HG03457 (cell line): ENCODE results near the gene MERTK.

Experiments
- ATAC-seq: cut with Tn5 transposase; IDR thresholded peaks from one replicate; pipeline ENCODE4 v1.9.1; 2021; ENCODE audit warnings: moderate number of reproducible peaks; ENCODE audit not compliant: unreplicated experiment

Gene MERTK

GRCh38 chr2:112005406-112006075 lies 107.1 kb downstream of the MERTK start:
- ATAC-seq: no peak

GRCh38 chr2:112006076-112006410 lies 107.6 kb downstream of the MERTK start:
- no peak for ATAC-seq

GRCh38 chr2:112007493-112007892 lies 109.1 kb downstream of the MERTK start:
- ATAC-seq: no peak

GRCh38 chr2:112008910-112009485 lies 110.6 kb downstream of the MERTK start:
- ATAC-seq: no peak

- no peak for ATAC-seq
Measured at GRCh38 chr2:112010751-112011150, 112.3 kb downstream of the MERTK start.

GRCh38 chr2:112012556-112012955 lies 114.1 kb downstream of the MERTK start:
- no peak for ATAC-seq

GRCh38 chr2:112018846-112019245 lies 120.4 kb downstream of the MERTK start:
- no peak for ATAC-seq

GRCh38 chr2:112019569-112019982 lies 121.2 kb downstream of the MERTK start:
- no peak for ATAC-seq

GRCh38 chr2:112020561-112020960 lies 122.2 kb downstream of the MERTK start:
- ATAC-seq: no peak

GRCh38 chr2:112021290-112021689 lies 122.9 kb downstream of the MERTK start:
- no peak for ATAC-seq

- ATAC-seq: no peak
Measured at GRCh38 chr2:112021781-112022231, 123.4 kb downstream of the MERTK start.

- ATAC-seq: no peak
Measured at GRCh38 chr2:112023707-112024106, 125.3 kb downstream of the MERTK start.

GRCh38 chr2:112024231-112024630 lies 125.8 kb downstream of the MERTK start:
- no peak for ATAC-seq

- no peak for ATAC-seq
Measured at GRCh38 chr2:112024896-112025491, 126.6 kb downstream of the MERTK start.

- ATAC-seq: no peak
Measured at GRCh38 chr2:112026509-112026908, 128.1 kb downstream of the MERTK start.

GRCh38 chr2:112027767-112028166 lies 129.4 kb downstream of the MERTK start:
- ATAC-seq: no peak

- ATAC-seq: no peak
Measured at GRCh38 chr2:112029164-112029563, 130.8 kb downstream of the MERTK start.

GRCh38 chr2:112031473-112032223 lies 133.2 kb downstream of the MERTK start:
- ATAC-seq: no peak

GRCh38 chr2:112032224-112032586 lies 133.8 kb downstream of the MERTK start:
- ATAC-seq: no peak

- no peak for ATAC-seq
Measured at GRCh38 chr2:112032689-112033465, 134.5 kb downstream of the MERTK start.

GRCh38 chr2:112033600-112033999 lies 135.2 kb downstream of the MERTK start:
- ATAC-seq: no peak
